Osteoblast (primary cell): ENCODE results near the gene MMP8. TPM values are rescaled to one million over a fixed set of nuclear protein-coding genes. Genes with fewer than 3 reads are reported as not detected.

ENCODE experiments used
- DNase-seq: peaks from one replicate; pipeline ENCODE4 v3.0.0; 2011; ENCODE audit warnings: low spot score, mixed read lengths; ENCODE audit not compliant: insufficient read length; ENCODE audit errors: missing footprints
- H2AFZ ChIP-seq: 2 replicates; pipeline ENCODE4 v1.6.0; 2011; ENCODE audit warnings: mild to moderate bottlenecking, low read length
- H3K27ac ChIP-seq: 2 replicates; pipeline ENCODE4 v1.5.1; 2011; ENCODE audit warnings: mild to moderate bottlenecking, low read depth, low read length, moderate library complexity
- H3K27me3 ChIP-seq: 2 replicates; pipeline ENCODE4 v1.6.0; 2012; ENCODE audit warnings: mild to moderate bottlenecking, control low read depth, inconsistent platforms, low read length, moderate library complexity; ENCODE audit not compliant: insufficient read depth
- H3K36me3 ChIP-seq: 2 replicates; pipeline ENCODE4 v1.5.1; 2011; ENCODE audit warnings: mild to moderate bottlenecking, low read length, control low read depth, moderate library complexity; ENCODE audit not compliant: insufficient read depth
- H3K4me1 ChIP-seq: 2 replicates; pipeline ENCODE4 v1.5.1; 2011; ENCODE audit warnings: mild to moderate bottlenecking, low read length, control low read depth, moderate library complexity; ENCODE audit not compliant: insufficient read depth
- H3K4me2 ChIP-seq: 2 replicates; pipeline ENCODE4 v1.6.0; 2011; ENCODE audit warnings: mild to moderate bottlenecking, low read length; ENCODE audit not compliant: insufficient read depth
- H3K4me3 ChIP-seq: fragments of 200-600 bp; sonication (generic); 3 replicates; pipeline ENCODE4 v1.5.1; 2012; ENCODE audit warnings: mild to moderate bottlenecking, low read length, inconsistent platforms; ENCODE audit not compliant: insufficient read depth
- H3K79me2 ChIP-seq: 2 replicates; pipeline ENCODE4 v1.6.0; 2012; ENCODE audit warnings: mild to moderate bottlenecking, low read length, control low read depth, inconsistent platforms; ENCODE audit not compliant: insufficient read depth
- H3K9me3 ChIP-seq: 2 replicates; pipeline ENCODE4 v1.5.1; 2011; ENCODE audit warnings: low read depth, low read length, control low read depth
- H4K20me1 ChIP-seq: 2 replicates; pipeline ENCODE4 v1.6.0; 2012; ENCODE audit warnings: mild to moderate bottlenecking, low read length, control low read depth; ENCODE audit not compliant: insufficient read depth
- CTCF ChIP-seq: IDR thresholded peaks from 2 replicates; pipeline ENCODE4 v1.5.1; 2011; ENCODE audit warnings: mild to moderate bottlenecking, low read depth, low read length, moderate library complexity; ENCODE audit errors: extremely low read depth
- total RNA-seq: library from RNA; depleted of rRNA; stranded (reverse); fragments of >200 nt; gene quantifications from 2 replicates; pipeline ENCODE4 v1.2.3, GENCODE V29; 2012

Gene MMP8
- total RNA-seq, 1 donor = under 0.01 TPM

- no peak for DNase-seq
- no peak for TF ChIP-seq CTCF
These were observed 7.5 kb downstream of the MMP8 start for GRCh38 chr11:102717280-102717679.

GRCh38 chr11:102716527-102716926 is 8.2 kb downstream of the MMP8 start:
- Histone ChIP-seq H2AFZ (no peak overlapping the region), H3K27ac (no peak overlapping the region), H3K79me2 (no peaks in the 10 kb centered on the region), H3K36me3 (no peaks in the 10 kb centered on the region), H3K27me3 (peaks cover 37% of the 10 kb centered on the region), H4K20me1 (no peaks in the 10 kb centered on the region), H3K4me1 (no peaks in the 10 kb centered on the region), H3K4me2 (no peak overlapping the region), H3K9me3 (no peaks in the 10 kb centered on the region), H3K4me3 (no peak overlapping the region)
- no peak for TF ChIP-seq CTCF
- DNase-seq = no peak

More at GRCh38 chr11:102717280-102717679, 7.5 kb downstream of the MMP8 start:
- H3K79me2 ChIP-seq = no peaks in the 10 kb centered on the region
- H3K4me1 ChIP-seq = no peaks in the 10 kb centered on the region
- H3K36me3 ChIP-seq = no peaks in the 10 kb centered on the region
- no peak overlapping the region for H3K4me2 ChIP-seq
- no peak overlapping the region for H3K4me3 ChIP-seq
- peaks cover 33% of the 10 kb centered on the region for H3K27me3 ChIP-seq
- no peak overlapping the region for H2AFZ ChIP-seq
- H3K9me3 ChIP-seq = no peaks in the 10 kb centered on the region
- H3K27ac ChIP-seq = no peak overlapping the region
- no peaks in the 10 kb centered on the region for H4K20me1 ChIP-seq

GRCh38 chr11:102712137-102712536 is 12.6 kb downstream of the MMP8 start:
- Histone ChIP-seq H3K9me3 (no peaks in the 10 kb centered on the region), H3K27ac (no peak overlapping the region)

More at GRCh38 chr11:102712137-102712536, 12.6 kb downstream of the MMP8 start:
- Histone ChIP-seq H4K20me1 (no peaks in the 10 kb centered on the region), H3K79me2 (no peaks in the 10 kb centered on the region), H3K27me3 (peaks cover 38% of the 10 kb centered on the region), H3K4me3 (no peak overlapping the region), H3K4me1 (no peaks in the 10 kb centered on the region), H2AFZ (no peak overlapping the region), H3K36me3 (no peaks in the 10 kb centered on the region), H3K4me2 (no peak overlapping the region)
- no peak for DNase-seq
- TF ChIP-seq CTCF = no peak
